ENCODE measurements around the gene KATNBL1. TPM values are rescaled to one million over a fixed set of nuclear protein-coding genes. Genes with fewer than 3 reads are reported as not detected.

KATNBL1 gene
- total RNA-seq, 4 donors from 2014 or later = 35.8 to 96.2 (median 74.3) TPM

DNA sequence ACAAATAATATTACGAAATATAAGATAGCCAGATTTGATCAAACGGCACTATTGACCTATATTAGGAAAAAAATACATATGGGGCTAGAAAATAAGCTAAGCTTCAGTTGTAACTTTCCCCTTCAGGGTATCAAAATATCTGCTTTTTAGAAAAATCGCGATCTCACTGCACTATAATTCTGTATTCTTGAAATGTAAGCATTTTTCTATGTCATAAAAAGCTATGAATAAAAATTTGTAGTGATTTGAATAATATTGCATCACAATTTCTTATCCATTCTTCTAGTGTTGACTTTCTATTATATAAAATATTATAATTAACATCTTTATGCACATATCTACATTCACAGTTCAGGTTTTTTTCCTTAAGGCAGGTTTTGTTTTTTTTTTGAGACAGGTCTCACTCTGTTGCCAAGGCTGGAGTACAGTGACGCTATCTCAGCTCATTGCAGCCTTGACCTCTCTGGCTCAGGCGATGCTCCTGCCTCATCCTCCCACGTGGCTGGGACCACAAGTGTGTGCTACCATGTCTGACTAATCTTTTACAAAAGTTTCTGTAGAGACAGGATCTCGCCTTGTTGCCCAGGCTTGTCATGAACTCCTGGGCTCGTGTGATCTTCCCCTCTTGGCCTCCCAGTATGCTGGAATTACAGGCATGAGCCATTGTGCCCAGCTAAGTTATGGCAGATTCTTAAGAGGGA, 36.5 kb upstream of the KATNBL1 start:
- Histone ChIP-seq H3K4me3 (no peak overlapping the region), H3K4me1 (peaks cover 0 to 5% (median 0%) of the 10 kb centered on the region in 3 donors), H3K36me3 (peaks cover 0 to 95% (median 21%) of the 10 kb centered on the region in 3 donors), H3K27me3 (no peaks in the 10 kb centered on the region), H3K27ac (no peak overlapping the region), H3K9me3 (no peaks in the 10 kb centered on the region)
- intact Hi-C loops (cut with DNase I) = loop anchor here (5.0 kb wide), 1 partner anchor 61 kb away; no protein-coding TSS in a partner anchor
- WGBS, 2 donors = 70 to 74% methylated on average over 8 to 9 of the region's 9 CpGs
- DNase-seq = no peak
- no peak for TF ChIP-seq POLR2A (IDR thresholded peaks at IDR 0.05)
- TF ChIP-seq, protein P1, sequence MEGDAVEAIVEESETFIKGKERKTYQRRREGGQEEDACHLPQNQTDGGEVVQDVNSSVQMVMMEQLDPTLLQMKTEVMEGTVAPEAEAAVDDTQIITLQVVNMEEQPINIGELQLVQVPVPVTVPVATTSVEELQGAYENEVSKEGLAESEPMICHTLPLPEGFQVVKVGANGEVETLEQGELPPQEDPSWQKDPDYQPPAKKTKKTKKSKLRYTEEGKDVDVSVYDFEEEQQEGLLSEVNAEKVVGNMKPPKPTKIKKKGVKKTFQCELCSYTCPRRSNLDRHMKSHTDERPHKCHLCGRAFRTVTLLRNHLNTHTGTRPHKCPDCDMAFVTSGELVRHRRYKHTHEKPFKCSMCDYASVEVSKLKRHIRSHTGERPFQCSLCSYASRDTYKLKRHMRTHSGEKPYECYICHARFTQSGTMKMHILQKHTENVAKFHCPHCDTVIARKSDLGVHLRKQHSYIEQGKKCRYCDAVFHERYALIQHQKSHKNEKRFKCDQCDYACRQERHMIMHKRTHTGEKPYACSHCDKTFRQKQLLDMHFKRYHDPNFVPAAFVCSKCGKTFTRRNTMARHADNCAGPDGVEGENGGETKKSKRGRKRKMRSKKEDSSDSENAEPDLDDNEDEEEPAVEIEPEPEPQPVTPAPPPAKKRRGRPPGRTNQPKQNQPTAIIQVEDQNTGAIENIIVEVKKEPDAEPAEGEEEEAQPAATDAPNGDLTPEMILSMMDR (IDR thresholded peaks at IDR 0.05) = no peak

DNA sequence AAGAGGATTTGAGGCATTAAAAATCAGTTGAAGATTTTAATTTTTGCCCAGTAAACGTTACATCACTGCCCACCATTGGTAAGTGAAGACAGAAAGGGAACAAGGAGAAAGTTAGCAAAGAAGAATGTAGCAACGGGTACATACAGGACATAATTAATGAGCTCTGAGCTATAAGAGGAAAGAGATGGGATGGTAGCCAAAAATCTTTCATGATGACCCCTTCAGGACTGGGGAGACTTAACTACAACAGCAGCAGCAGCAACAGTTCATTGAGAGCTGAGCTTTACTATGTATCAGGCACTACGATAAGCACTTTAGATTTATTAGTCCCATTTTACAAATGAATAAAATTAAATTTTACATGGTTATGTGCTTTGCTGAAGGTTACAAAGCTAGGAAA, 33.3 kb upstream of the KATNBL1 start:
- Histone ChIP-seq H3K27ac (no peak overlapping the region), H3K9me3 (no peaks in the 10 kb centered on the region), H3K4me3 (no peak overlapping the region), H3K4me1 (peaks cover 0 to 31% (median 0%) of the 10 kb centered on the region in 3 donors), H3K27me3 (no peaks in the 10 kb centered on the region), H3K36me3 (peaks cover 2 to 91% (median 20%) of the 10 kb centered on the region in 3 donors)
- WGBS, 2 donors = 63 to 65% methylated on average over 3 of the region's 3 CpGs
- TF ChIP-seq, protein P1 (IDR thresholded peaks at IDR 0.05) = no peak
- no peak for TF ChIP-seq POLR2A (IDR thresholded peaks at IDR 0.05)
- intact Hi-C loops (cut with DNase I) = no loop called here
- DNase-seq = no peak

DNA sequence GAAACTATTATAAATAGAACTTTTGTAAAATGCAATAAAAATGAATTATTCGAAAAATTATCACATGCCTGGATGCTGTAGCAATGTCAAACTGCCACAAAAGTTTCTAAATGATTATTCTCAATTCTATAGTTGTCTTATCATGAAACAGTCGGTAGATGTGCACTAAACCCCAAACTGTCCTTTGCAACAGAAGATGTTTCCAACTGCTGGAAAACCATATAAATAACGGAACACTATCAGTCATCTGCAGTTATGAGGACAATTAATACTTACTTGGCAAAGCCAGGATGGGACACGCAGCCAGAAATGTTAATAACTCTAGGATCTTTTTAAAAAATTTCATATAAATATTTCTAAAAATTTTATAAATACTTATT, 32.4 kb upstream of the KATNBL1 start:
- Histone ChIP-seq H3K27ac (peak overlapping the region in 2 of 4 donors; percentile 82 to 85), H3K9me3 (no peaks in the 10 kb centered on the region), H3K4me3 (no peak overlapping the region), H3K36me3 (peaks cover 5 to 91% (median 24%) of the 10 kb centered on the region in 3 donors), H3K27me3 (no peaks in the 10 kb centered on the region), H3K4me1 (peaks cover 0 to 31% (median 0%) of the 10 kb centered on the region in 3 donors)
- DNase-seq = no peak
- TF ChIP-seq, protein P1 (IDR thresholded peaks at IDR 0.05) = no peak
- no peak for TF ChIP-seq POLR2A (IDR thresholded peaks at IDR 0.05)
- 85 to 89% methylated on average over 4 of the region's 4 CpGs for WGBS, 2 donors
- intact Hi-C loops (cut with DNase I) = no loop called here

DNA sequence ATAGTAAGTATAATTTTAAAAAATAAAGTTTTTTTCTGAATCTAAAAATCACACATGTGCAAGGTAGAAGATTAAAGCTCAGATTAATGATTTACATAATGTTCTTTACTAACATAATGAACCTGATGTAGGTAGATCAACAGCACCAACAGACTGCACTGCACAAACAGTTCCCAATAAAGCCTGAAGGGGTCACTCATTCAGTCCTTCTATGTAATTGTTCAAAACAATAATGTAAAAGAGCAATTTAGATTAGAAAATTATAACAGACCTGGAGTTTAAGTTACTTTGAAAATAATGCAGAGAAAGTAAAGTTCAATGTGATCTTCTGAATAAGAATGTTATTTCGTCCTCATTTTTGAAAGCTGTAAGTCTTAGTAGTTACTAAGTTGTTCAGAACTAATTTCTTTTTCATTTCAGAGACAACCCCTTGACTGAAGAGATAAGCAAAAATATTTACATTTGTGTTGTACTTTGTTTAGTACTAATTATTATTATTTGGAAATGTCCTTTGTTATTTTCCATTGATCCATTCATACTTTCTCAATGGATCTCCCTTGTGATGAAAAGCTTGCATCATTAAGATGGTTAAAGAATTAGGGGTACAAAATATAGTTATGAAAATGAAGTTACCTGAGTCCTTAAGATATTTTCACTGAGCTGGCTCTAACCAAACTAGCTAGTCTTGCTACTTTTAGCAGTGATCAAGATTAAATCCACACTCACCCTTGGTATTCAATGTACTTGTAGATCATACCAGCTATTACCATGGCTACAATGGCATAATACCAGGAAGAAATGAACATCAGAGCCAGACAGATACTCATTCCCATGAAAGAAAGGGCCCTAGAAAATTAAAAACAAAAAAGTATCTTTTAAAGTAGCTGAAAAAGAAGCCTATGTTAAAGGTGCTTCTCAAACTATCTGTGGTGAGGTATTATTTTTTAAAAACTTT, 31.8 kb upstream of the KATNBL1 start:
- Histone ChIP-seq H3K27me3 (no peaks in the 10 kb centered on the region), H3K27ac (peak overlapping the region in 3 of 4 donors; percentile 52 to 85 (median 82)), H3K4me1 (peaks cover 0 to 31% (median 0%) of the 10 kb centered on the region in 3 donors), H3K9me3 (no peaks in the 10 kb centered on the region), H3K4me3 (no peak overlapping the region), H3K36me3 (peaks cover 5 to 91% (median 24%) of the 10 kb centered on the region in 3 donors)
- intact Hi-C loops (cut with DNase I) = no loop called here
- TF ChIP-seq, protein P1 (IDR thresholded peaks at IDR 0.05) = peak; percentile 53 to 83 (median 78)
- TF ChIP-seq POLR2A (IDR thresholded peaks at IDR 0.05) = no peak
- DNase-seq = no peak
- WGBS, 2 donors = 56 to 59% methylated on average over 1 of the region's 1 CpG

Data from esophagus squamous epithelium (tissue), 5 donors.